Measurements from ENCODE around the gene GABBR2. TPM values are rescaled to one million over a fixed set of nuclear protein-coding genes. Genes with fewer than 3 reads are reported as not detected.

The GABBR2 gene
- total and polyA plus RNA-seq, 9 of the 15 experiments (the other 6 are each of a cell fraction or from before 2014, with no cell fraction given), result 0.15 to 1.9 (median 0.32) TPM

- TF ChIP-seq SPI1 (IDR thresholded peaks at IDR 0.05; ENCODE audit: borderline replicate concordance, low read depth, low read length), result no peak
- no peak for TF ChIP-seq TRIM25 (IDR thresholded peaks at IDR 0.05; ENCODE audit: borderline replicate concordance)
- no peak for TF ChIP-seq ZNF384 (IDR thresholded peaks at IDR 0.05; ENCODE audit: low read depth, low read length)
- no peak for TF ChIP-seq ARID4B (CRISPR knock-in tag; IDR thresholded peaks at IDR 0.05)
- TF ChIP-seq MLX (CRISPR knock-in tag; conservative IDR thresholded peaks at IDR 0.05), result no peak
- TF ChIP-seq CREBBP (IDR thresholded peaks at IDR 0.05; ENCODE audit: low read depth, low read length), result no peak
- no peak for TF ChIP-seq DACH1 (IDR thresholded peaks at IDR 0.05; ENCODE audit: partially characterized antibody)
- TF ChIP-seq CHAMP1 (IDR thresholded peaks at IDR 0.05), result no peak
- no peak for TF ChIP-seq ZNF277 (CRISPR knock-in tag; IDR thresholded peaks at IDR 0.05; ENCODE audit: borderline replicate concordance)
Measured at GRCh38 chr9:98599566-98600216, 109.0 kb downstream of the GABBR2 start (continued).

Data from K562 (cell line).